Measurements from ENCODE around the gene VCPKMT. TPM values are rescaled to one million over a fixed set of nuclear protein-coding genes. Genes with fewer than 3 reads are reported as not detected.
"Not testable (repeated sequence)": the region's sequence is repeated elsewhere in the genome, so short reads cannot be mapped to it uniquely, and the experiment has no call there.

VCPKMT gene
- polyA plus RNA-seq, 4 donors, result 12.7 to 17.7 (median 15.3) TPM

DNA sequence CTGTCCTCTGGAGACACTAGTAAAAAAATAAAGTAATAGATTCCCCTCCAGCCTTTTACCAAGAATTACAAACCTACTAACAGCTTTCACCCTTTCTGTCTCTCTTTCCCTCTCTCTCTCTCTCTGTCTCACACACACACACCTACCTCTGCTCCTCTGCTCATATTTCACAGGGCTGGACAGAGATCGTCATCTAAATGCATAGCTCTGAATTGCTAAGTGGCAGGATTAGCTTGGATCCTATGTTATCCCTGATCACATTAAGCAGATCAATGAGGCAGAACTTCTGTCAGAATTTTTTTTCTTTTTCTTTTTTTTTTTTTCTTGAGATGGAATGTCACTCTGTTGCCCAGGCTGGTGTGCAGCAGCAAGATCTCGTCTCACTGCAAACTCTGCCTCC is 22.9 kb downstream of the VCPKMT start:
- DNase-seq (ENCODE audit: low read depth in 4 of 4, low spot score in 3 of 4), result no peak

- no peak for DNase-seq (ENCODE audit: low read depth in 4 of 4, low spot score in 3 of 4)
Observed at GRCh38 chr14:50092006-50092555, 24.3 kb downstream of the VCPKMT start.

GRCh38 chr14:50091240-50091913 is 25.0 kb downstream of the VCPKMT start:
- DNase-seq (ENCODE audit: low read depth in 4 of 4, low spot score in 3 of 4), result no peak

DNA sequence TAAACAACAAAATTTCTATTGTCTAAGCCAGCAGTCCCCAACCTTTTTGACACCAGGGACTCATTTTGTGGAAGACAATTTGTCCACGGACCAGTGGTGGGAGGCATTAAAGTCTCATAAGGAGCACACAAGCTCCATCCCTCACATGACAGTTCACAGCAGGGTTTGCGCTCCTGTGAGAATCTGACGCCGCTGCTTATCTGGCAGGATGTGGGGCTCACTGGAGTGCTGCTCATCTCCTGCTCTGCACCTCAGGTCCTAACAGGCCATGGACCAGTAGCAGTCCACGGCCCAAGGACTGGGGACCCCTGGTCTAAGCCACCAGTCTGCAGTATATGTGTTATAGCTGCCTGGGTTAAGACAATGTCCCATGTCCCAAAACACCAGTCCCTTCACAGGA is 27.2 kb downstream of the VCPKMT start:
- DNase-seq (ENCODE audit: low read depth in 4 of 4, low spot score in 3 of 4), result no peak

- DNase-seq (ENCODE audit: low read depth in 4 of 4, low spot score in 3 of 4), result no peak
Observed at GRCh38 chr14:50088731-50089130, 27.6 kb downstream of the VCPKMT start.

DNA sequence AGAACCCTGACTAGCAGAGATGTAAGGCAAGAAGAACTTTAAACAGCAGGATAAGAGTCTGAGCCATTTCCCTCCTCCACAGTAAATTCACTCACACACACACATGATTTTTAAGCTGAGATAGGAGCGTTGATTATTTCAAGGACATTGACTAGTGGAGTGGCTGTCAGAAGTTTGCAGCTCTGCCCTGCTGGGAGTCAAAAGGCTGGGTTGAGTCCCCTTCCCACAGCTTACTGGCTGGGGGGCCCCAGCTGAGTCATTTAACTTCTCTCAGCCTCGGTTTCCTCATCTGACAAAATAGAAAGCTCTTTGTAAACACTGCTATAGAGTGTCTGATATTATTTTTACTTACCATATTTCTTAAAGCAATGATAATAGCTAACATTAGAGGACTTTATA is 28.3 kb downstream of the VCPKMT start:
- no peak for DNase-seq (ENCODE audit: low read depth in 4 of 4, low spot score in 3 of 4)

DNA sequence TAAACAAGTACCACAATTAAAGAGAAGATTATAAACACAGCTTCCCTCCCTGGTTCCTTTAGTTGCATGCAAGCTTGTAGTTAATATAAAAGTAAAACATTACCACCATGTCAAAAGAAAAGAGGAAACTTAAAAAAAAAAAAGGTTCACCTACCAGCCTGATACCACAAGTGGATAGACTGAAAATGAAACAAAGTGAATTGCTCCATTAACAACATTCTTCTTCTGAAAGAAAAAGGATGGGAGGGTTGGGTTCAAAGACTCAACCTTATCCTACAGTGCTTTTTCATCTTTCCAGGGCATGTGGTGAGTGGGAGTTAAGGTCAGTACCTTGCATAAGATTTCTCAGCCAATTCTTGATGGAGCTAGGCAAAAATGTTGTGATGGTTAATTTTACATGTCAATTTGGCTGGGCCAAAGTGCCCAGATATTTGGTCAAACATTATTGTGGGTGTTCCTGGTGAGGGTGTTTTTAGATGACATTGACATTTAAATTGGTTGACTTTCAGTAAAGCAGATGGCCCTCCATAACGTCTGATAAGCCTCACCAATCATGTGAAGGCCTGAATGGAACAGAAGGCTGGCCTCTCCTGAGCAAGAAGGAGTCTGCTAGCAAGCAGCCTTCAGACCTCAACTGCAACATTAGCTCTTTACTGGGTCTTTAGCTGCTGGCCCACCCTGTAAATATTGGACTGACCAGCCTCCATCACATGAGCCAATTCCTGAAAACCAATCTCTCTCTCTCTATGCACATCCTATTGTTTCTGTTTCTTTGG is 28.8 kb downstream of the VCPKMT start:
- DNase-seq (ENCODE audit: low read depth in 4 of 4, low spot score in 3 of 4), result no peak

DNA sequence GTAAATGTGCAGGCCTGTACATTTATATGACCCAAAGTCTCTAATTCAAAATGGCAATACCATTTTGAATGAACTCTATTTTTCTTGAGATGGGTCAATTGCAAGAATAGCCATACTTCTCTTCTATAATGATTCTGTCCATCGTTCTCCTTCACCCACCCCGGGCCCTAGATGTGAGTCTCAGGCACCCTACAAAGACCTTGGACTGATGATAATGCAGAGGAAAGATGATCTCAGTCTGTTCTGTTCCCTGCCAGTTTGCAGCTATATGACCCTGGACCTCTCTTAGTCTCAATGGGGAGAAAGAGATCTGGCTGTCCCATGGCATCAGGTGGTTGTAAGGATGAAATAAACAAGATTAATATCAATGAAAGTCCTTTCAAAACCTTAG is 30.1 kb downstream of the VCPKMT start:
- no peak for DNase-seq (ENCODE audit: low read depth in 4 of 4, low spot score in 3 of 4)

- no peak for DNase-seq (ENCODE audit: low read depth in 4 of 4, low spot score in 3 of 4)
Observed at GRCh38 chr14:50085570-50086320, 30.6 kb downstream of the VCPKMT start.

DNA sequence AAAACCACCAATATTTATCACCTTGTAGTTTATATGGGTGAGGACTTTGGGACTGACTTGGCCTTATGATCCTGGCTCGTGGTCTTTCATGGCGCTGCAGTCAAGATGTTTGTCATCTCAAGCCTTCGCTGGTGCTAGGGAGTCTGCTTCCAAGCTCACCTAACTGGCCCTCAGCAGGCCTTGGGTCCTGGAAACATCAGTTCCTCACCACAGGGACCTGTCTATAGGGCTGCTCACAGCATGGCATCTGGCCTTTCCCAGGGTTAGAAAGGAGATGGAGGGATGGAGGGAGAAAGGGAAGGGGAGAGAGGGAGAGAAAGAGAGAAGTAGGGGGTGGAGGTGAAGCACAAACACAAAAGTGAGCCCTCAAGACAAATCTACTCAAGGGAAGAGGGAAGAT is 31.7 kb downstream of the VCPKMT start:
- DNase-seq (ENCODE audit: low read depth in 4 of 4, low spot score in 3 of 4), result no peak

GRCh38 chr14:50083467-50084337 is 32.7 kb downstream of the VCPKMT start:
- DNase-seq (ENCODE audit: low read depth in 4 of 4, low spot score in 3 of 4), result no peak

DNA sequence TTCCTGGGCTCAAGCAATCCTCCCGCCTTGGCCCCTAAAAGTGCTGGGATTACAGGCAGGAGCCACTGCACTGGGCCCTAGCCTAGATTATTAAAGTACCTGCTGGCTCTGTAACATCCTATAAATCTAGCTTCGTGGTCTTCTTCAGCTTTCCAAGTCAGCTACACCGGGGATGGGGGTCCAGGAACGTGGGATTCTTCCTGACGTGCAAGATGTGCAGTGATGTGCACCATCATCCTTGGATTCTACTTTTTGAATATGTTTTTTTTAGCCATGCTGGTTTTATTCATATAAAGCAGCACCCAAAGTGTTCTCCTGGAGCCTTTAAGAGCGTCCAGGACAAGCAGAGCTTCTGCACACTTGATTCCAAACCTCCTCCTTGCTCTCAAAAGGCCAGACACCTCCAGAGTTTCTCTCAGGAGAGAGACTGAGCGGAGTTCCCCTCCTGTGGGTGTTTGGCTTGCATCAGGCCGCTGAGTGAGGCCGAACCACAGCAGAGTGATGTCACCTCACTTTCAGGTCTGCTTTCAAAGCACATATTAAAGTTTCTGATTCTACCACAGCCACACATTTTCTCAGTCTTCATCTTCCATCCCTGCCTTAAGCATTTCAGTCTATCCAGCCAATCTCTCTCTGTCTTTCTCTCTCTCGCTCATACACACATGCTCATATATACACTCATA is 33.4 kb downstream of the VCPKMT start:
- DNase-seq (ENCODE audit: low read depth in 4 of 4, low spot score in 3 of 4), result no peak

DNA sequence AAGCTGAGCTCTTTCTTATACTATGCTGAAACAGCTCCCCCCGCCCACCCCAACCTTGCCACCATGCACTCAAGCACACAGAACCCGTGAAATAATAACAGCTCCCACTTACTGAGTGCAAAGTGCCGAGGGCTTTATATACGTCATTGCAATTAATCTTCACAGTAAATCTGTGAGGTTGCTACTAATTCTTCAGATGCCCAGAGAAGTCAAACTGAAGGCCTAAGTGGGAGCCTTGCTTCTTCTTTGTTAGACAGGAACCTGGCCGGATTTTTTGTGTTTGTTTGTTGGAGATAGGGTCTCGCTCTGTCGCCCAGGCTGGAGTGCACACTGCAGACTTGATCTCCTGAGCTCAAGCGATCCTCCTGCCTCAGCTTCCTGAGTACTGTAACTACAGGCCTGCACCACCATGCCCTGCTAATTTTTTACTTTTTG is 34.0 kb downstream of the VCPKMT start:
- DNase-seq (ENCODE audit: low read depth in 4 of 4, low spot score in 3 of 4), result peak in 1 of 4 donors; percentile 30

- not testable (repeated sequence) for DNase-seq (ENCODE audit: low read depth in 4 of 4, low spot score in 3 of 4)
Observed at GRCh38 chr14:50079103-50079502, 37.3 kb downstream of the VCPKMT start.

DNA sequence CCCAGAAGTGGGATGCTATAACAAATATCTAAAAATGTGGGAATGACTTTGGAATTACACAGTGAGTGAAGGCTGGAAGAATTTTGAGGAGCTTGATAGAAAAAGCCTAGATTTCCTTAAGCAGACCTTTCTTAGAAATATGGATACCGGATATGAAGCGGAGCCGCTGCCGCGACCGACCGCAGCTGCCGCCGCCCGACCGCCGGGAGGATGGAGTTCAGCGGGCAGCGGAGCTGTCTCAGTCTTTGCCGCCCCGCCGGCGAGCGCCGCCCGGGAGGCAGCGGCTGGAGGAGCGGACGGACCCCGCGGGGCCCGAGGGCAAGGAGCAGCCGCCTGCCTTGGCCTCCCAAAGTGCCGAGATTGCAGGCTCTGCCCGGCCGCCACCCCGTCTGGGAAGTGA is 42.7 kb downstream of the VCPKMT start:
- DNase-seq (ENCODE audit: low read depth in 4 of 4, low spot score in 3 of 4), result not testable (repeated sequence)

- no peak for DNase-seq (ENCODE audit: low read depth in 4 of 4, low spot score in 3 of 4)
Observed at GRCh38 chr14:50072395-50072794, 44.0 kb downstream of the VCPKMT start.

DNA sequence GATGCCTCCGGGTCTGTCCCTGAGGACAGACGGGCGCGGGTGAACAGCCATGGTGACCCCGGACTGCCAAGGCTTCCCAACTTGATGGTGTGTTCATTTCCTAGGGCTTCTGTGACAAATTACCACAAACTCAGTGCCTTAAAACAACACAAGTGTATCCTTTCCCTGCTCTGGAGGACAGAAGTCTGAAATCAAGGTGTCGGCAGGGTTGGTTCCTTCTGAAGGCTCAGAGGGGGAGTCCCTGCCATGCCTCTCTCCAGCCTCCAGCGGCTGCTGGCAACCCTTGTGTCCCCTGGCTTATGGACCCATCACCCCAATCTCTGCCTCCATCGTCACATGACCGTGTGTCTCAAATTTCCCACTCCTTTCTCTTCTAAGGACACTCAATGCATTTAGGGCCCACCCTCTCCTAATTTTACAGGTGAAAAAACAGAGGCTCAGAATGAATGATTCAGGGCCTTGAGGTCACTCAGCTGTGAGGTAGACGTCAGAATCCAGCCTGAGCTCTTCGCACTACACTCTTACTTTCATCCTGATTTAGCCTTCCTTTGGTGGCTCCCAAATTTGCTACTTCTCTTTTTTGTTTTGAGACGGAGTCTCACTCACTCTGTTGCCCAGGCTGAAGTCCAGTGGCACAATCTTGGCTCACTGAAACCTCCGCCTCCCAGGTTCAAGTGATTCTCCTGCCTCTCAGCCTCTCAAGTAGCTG is 45.4 kb downstream of the VCPKMT start:
- DNase-seq (ENCODE audit: low read depth in 4 of 4, low spot score in 3 of 4), result no peak

DNA sequence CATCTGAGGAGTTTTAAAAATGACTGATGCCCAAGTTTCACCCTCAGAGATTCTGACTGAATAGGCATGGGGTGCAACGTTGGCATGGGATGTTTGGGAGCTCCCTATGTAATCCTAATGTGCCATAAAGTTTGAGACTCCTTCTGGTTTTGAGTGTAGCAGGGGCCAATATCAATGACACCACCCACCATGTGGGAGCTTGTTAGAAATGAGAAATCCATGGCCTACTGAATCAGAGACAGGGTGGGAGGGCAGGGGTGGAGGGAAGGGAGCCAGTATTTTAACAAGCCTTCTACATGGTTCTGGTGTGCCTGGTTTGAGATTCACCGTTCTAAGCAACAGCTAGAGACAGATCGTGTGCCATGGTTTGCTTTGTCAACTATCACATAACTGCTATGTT is 46.1 kb downstream of the VCPKMT start:
- DNase-seq (ENCODE audit: low read depth in 4 of 4, low spot score in 3 of 4), result no peak

GRCh38 chr14:50069325-50069724 is 47.0 kb downstream of the VCPKMT start:
- no peak for DNase-seq (ENCODE audit: low read depth in 4 of 4, low spot score in 3 of 4)
